ENCODE results near the gene LIPF. TPM values are rescaled to one million over a fixed set of nuclear protein-coding genes. Genes with fewer than 3 reads are reported as not detected.

LIPF gene, protein sequence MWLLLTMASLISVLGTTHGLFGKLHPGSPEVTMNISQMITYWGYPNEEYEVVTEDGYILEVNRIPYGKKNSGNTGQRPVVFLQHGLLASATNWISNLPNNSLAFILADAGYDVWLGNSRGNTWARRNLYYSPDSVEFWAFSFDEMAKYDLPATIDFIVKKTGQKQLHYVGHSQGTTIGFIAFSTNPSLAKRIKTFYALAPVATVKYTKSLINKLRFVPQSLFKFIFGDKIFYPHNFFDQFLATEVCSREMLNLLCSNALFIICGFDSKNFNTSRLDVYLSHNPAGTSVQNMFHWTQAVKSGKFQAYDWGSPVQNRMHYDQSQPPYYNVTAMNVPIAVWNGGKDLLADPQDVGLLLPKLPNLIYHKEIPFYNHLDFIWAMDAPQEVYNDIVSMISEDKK
- total RNA-seq, result not detected in 2 replicates

GRCh38 chr10:88664142-88664541, at the start of gene LIPF:
Gene LIPF, plus strand, starts transcription at chr10:88664442. Its CDS starts 2,856 bp downstream, at chr10:88667298.

GRCh38 chr10:88705958-88706357, 41.7 kb downstream of the LIPF start, which contains the start of gene LIPK:
Gene LIPK, plus strand, starts transcription at chr10:88706249. Its CDS starts 18,295 bp downstream, at chr10:88724544.

Other genes starting within 250 kb of the LIPF start
- gene RNLS, start 81.1 kb upstream of the LIPF start, total RNA-seq, result 10.2 and 13.2 TPM in 2 replicates
- not detected in 2 replicates for gene LIPJ, start 77.7 kb upstream of the LIPF start, total RNA-seq
- gene LIPK, start 41.8 kb downstream of the LIPF start, total RNA-seq, result not detected in 2 replicates
- not detected in 2 replicates for gene LIPN, start 95.6 kb downstream of the LIPF start, total RNA-seq
- not detected in 2 replicates for gene LIPM, start 138.3 kb downstream of the LIPF start, total RNA-seq
- gene ANKRD22, start 187.4 kb downstream of the LIPF start, total RNA-seq, result 0.12 TPM in 1 of 2 replicates, not detected in the other
- 34.0 and 53.5 TPM in 2 replicates for gene STAMBPL1, start 215.8 kb downstream of the LIPF start, total RNA-seq